Skeletal muscle satellite cell (primary cell): ENCODE data around the gene ARHGAP15.

Experiments used
- H3K27me3 ChIP-seq: 2 replicates; pipeline ENCODE4 v1.7.0; 2013; ENCODE audit warnings: low read length; ENCODE audit not compliant: control insufficient read depth, insufficient read depth
- H3K36me3 ChIP-seq: 2 replicates; pipeline ENCODE4 v1.7.0; 2013; ENCODE audit warnings: mild to moderate bottlenecking, control low read depth, low read length; ENCODE audit not compliant: insufficient read depth
- H3K4me1 ChIP-seq: 2 replicates; pipeline ENCODE4 v1.7.0; 2013; ENCODE audit warnings: low read length; ENCODE audit not compliant: control insufficient read depth, insufficient read depth
- H3K4me2 ChIP-seq: 2 replicates; pipeline ENCODE4 v1.7.0; 2013; ENCODE audit warnings: mild to moderate bottlenecking, low read length
- H3K4me3 ChIP-seq: 2 replicates; pipeline ENCODE4 v1.7.0; 2013; ENCODE audit warnings: low read length
- H3K9ac ChIP-seq: 2 replicates; pipeline ENCODE4 v1.7.0; 2013; ENCODE audit warnings: mild to moderate bottlenecking, low read depth, low read length, moderate library complexity
- H3K9me3 ChIP-seq: replicated peaks from 2 replicates; pipeline ENCODE4 v1.7.0; 2013; ENCODE audit warnings: mild to moderate bottlenecking, control low read depth, low read length

Gene ARHGAP15

GRCh38 chr2:143177096-143177786 lies 48.0 kb downstream of the ARHGAP15 start:
- Histone ChIP-seq H3K36me3 (no peaks in the 10 kb centered on the region), H3K9ac (no peak overlapping the region), H3K9me3 (no peaks in the 10 kb centered on the region), H3K4me2 (peak overlapping the region; percentile 45), H3K4me1 (no peaks in the 10 kb centered on the region), H3K27me3 (no peaks in the 10 kb centered on the region), H3K4me3 (no peak overlapping the region)

- H3K27me3 ChIP-seq, result peaks cover 6% of the 10 kb centered on the region
- no peak overlapping the region for H3K4me3 ChIP-seq
- H3K4me2 ChIP-seq, result no peak overlapping the region
- no peaks in the 10 kb centered on the region for H3K9me3 ChIP-seq
- H3K4me1 ChIP-seq, result no peaks in the 10 kb centered on the region
- no peak overlapping the region for H3K9ac ChIP-seq
- no peaks in the 10 kb centered on the region for H3K36me3 ChIP-seq
Measured at GRCh38 chr2:143181494-143181893, 52.3 kb downstream of the ARHGAP15 start.

GRCh38 chr2:143182649-143183048 lies 53.4 kb downstream of the ARHGAP15 start:
- Histone ChIP-seq H3K4me1 (no peaks in the 10 kb centered on the region), H3K9ac (no peak overlapping the region), H3K36me3 (no peaks in the 10 kb centered on the region)

GRCh38 chr2:143183804-143184463 lies 54.7 kb downstream of the ARHGAP15 start:
- no peak overlapping the region for H3K4me2 ChIP-seq
- H3K27me3 ChIP-seq, result peaks cover 6% of the 10 kb centered on the region
- no peak overlapping the region for H3K4me3 ChIP-seq
- H3K9ac ChIP-seq, result no peak overlapping the region
- no peaks in the 10 kb centered on the region for H3K36me3 ChIP-seq
- H3K4me1 ChIP-seq, result no peaks in the 10 kb centered on the region
- no peaks in the 10 kb centered on the region for H3K9me3 ChIP-seq

More at GRCh38 chr2:143182649-143183048, 53.4 kb downstream of the ARHGAP15 start:
- H3K4me2 ChIP-seq, result no peak overlapping the region
- peaks cover 6% of the 10 kb centered on the region for H3K27me3 ChIP-seq
- H3K4me3 ChIP-seq, result no peak overlapping the region
- H3K9me3 ChIP-seq, result no peaks in the 10 kb centered on the region

- H3K9me3 ChIP-seq, result no peaks in the 10 kb centered on the region
- H3K4me3 ChIP-seq, result no peak overlapping the region
- no peaks in the 10 kb centered on the region for H3K4me1 ChIP-seq
- peaks cover 6% of the 10 kb centered on the region for H3K27me3 ChIP-seq
- no peak overlapping the region for H3K9ac ChIP-seq
- H3K36me3 ChIP-seq, result no peaks in the 10 kb centered on the region
- no peak overlapping the region for H3K4me2 ChIP-seq
Measured at GRCh38 chr2:143186876-143187275, 57.7 kb downstream of the ARHGAP15 start.

- Histone ChIP-seq H3K9ac (no peak overlapping the region), H3K9me3 (no peaks in the 10 kb centered on the region), H3K4me1 (no peaks in the 10 kb centered on the region), H3K4me3 (no peak overlapping the region), H3K36me3 (no peaks in the 10 kb centered on the region), H3K27me3 (peaks cover 14% of the 10 kb centered on the region), H3K4me2 (no peak overlapping the region)
Measured at GRCh38 chr2:143190431-143190830, 61.2 kb downstream of the ARHGAP15 start.

- Histone ChIP-seq H3K9ac (no peak overlapping the region), H3K27me3 (peaks cover 14% of the 10 kb centered on the region), H3K9me3 (no peaks in the 10 kb centered on the region), H3K4me3 (no peak overlapping the region), H3K4me2 (no peak overlapping the region), H3K36me3 (no peaks in the 10 kb centered on the region), H3K4me1 (no peaks in the 10 kb centered on the region)
Measured at GRCh38 chr2:143192106-143192505, 62.9 kb downstream of the ARHGAP15 start.

- H3K9ac ChIP-seq, result no peak overlapping the region
- H3K9me3 ChIP-seq, result no peaks in the 10 kb centered on the region
- no peaks in the 10 kb centered on the region for H3K36me3 ChIP-seq
- H3K4me1 ChIP-seq, result no peaks in the 10 kb centered on the region
- H3K4me3 ChIP-seq, result no peak overlapping the region
- H3K27me3 ChIP-seq, result peaks cover 14% of the 10 kb centered on the region
- H3K4me2 ChIP-seq, result no peak overlapping the region
Measured at GRCh38 chr2:143192716-143193115, 63.5 kb downstream of the ARHGAP15 start.

GRCh38 chr2:143193121-143193520 lies 63.9 kb downstream of the ARHGAP15 start:
- Histone ChIP-seq H3K4me2 (no peak overlapping the region), H3K27me3 (peaks cover 14% of the 10 kb centered on the region), H3K36me3 (no peaks in the 10 kb centered on the region), H3K9me3 (no peaks in the 10 kb centered on the region), H3K9ac (no peak overlapping the region), H3K4me1 (no peaks in the 10 kb centered on the region), H3K4me3 (no peak overlapping the region)

GRCh38 chr2:143195511-143195910 lies 66.3 kb downstream of the ARHGAP15 start:
- H3K4me3 ChIP-seq, result no peak overlapping the region
- H3K9ac ChIP-seq, result no peak overlapping the region
- H3K36me3 ChIP-seq, result no peaks in the 10 kb centered on the region
- H3K27me3 ChIP-seq, result peaks cover 14% of the 10 kb centered on the region
- no peaks in the 10 kb centered on the region for H3K9me3 ChIP-seq
- no peaks in the 10 kb centered on the region for H3K4me1 ChIP-seq
- H3K4me2 ChIP-seq, result no peak overlapping the region

GRCh38 chr2:143204062-143204461 lies 74.8 kb downstream of the ARHGAP15 start:
- Histone ChIP-seq H3K4me2 (no peak overlapping the region), H3K9me3 (no peaks in the 10 kb centered on the region), H3K4me1 (no peaks in the 10 kb centered on the region), H3K36me3 (no peaks in the 10 kb centered on the region), H3K9ac (no peak overlapping the region), H3K27me3 (no peaks in the 10 kb centered on the region), H3K4me3 (no peak overlapping the region)
